HG02943 (cell line): ENCODE results near the gene SKP2.
"Not testable (repeated sequence)": the region's sequence is repeated elsewhere in the genome, so short reads cannot be mapped to it uniquely, and the experiment has no call there.

Experiments
- ATAC-seq: cut with Tn5 transposase; IDR thresholded peaks from one replicate; pipeline ENCODE4 v1.9.1; 2021; ENCODE audit warnings: mild to moderate bottlenecking, low read depth, moderate library complexity; ENCODE audit not compliant: unreplicated experiment

The SKP2 gene

DNA sequence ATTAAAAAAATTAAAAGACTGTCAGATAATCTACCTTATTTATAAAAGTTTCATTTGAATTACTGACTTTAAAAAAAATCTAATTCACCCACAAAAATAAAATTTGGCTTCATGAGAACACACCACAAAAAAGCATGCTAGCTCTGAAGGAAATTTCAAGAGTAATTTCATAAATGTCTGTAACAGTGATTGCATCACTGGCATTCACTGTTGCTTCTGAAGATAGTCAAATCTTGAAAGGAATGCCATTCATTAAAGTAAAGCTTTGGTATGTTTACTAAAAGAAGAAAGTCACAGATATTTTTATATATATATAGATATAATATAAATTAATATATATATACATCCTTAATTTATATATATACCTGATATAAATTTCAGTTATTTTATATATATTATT, 46.4 kb downstream of the SKP2 start:
- ATAC-seq = no peak

- ATAC-seq = not testable (repeated sequence)
These were observed 46.9 kb downstream of the SKP2 start for GRCh38 chr5:36198783-36199182.

GRCh38 chr5:36199620-36200019, 47.7 kb downstream of the SKP2 start:
- no peak for ATAC-seq

- ATAC-seq = no peak
These were observed 48.6 kb downstream of the SKP2 start for GRCh38 chr5:36200513-36200912.

DNA sequence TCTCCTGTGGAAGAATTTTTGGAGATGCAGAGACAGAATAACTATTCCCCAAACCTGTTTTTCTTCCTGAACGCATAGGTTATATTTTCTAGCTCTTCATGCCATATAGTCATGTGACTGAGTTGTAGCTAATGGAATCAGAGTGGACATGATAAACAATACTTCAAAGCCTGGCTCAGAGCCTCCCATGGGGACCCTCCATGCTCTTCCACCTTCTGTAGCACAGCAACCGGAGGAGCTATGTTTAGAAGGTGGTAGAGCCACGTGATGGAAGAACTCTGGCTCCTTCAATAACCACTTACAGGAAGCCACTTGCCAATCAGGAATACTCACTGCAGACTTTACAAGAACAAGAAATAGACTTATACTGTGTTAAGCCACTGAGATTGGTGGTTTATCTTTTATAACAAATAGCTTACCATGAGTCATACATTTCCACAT, 50.6 kb downstream of the SKP2 start:
- no peak for ATAC-seq

- ATAC-seq = no peak
These were observed 53.4 kb downstream of the SKP2 start for GRCh38 chr5:36205329-36205728.

GRCh38 chr5:36206913-36207312, 55.0 kb downstream of the SKP2 start:
- no peak for ATAC-seq

DNA sequence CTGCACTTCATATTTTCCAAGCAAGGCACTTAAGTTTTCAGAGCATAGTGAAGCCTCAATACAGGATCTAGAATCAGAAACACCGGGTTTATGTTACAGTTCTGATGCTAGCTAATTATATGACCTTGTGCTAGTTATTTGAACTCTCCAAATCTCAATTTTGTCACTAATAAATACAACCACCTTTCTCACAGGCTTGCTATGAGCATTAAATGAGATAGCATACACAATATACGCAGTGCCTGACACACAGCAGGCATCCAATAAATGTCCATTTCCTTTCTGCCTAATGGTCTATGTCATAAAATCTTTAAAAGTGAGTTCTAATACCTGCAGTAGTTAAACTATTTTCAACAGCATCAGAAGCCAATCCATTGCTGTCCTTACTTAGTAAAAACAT, 56.9 kb downstream of the SKP2 start:
- ATAC-seq = no peak

- ATAC-seq = no peak
These were observed 57.8 kb downstream of the SKP2 start for GRCh38 chr5:36209664-36210063.

GRCh38 chr5:36214436-36214835, 62.5 kb downstream of the SKP2 start:
- no peak for ATAC-seq

- no peak for ATAC-seq
These were observed 64.0 kb downstream of the SKP2 start for GRCh38 chr5:36215910-36216309.

- ATAC-seq = no peak
These were observed 65.7 kb downstream of the SKP2 start for GRCh38 chr5:36217567-36217966.

DNA sequence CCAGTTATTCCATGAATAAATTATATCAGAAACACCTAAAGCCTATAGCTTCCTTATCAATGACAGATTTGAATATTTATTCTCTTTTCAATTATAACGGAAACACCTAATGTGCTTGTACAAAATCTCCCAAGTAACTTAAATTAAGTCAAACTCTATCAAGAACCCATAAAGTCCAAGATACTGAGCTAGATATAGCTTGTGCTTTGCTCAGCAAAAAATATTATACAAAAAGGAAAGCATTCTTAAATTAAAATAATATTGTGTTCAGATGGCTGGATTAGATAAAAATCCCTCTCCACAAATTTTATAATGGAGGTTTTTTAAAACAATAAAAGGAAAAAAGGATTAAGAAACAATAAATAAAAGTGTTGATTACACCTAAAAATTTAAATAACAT, 66.1 kb downstream of the SKP2 start:
- ATAC-seq = no peak

- ATAC-seq = no peak
These were observed 70.7 kb downstream of the SKP2 start for GRCh38 chr5:36222620-36223019.

DNA sequence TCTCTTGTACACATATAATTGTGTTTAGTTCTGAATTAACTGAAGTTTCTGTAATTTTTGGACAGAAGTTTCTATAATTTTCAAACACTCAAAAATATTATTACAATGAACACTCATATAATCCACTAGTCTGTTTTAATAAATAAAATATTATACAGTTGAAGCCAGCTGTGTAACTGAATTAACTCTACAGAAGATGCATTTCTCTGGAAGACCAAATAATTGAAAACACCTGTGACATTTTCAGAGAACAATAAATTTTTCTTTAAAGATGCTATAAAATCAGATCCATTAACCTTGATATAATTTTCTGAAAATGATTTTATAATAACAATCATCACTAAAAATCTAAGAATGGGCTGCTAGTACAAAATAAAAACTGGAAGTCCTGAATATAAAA, 75.1 kb downstream of the SKP2 start:
- ATAC-seq = no peak

DNA sequence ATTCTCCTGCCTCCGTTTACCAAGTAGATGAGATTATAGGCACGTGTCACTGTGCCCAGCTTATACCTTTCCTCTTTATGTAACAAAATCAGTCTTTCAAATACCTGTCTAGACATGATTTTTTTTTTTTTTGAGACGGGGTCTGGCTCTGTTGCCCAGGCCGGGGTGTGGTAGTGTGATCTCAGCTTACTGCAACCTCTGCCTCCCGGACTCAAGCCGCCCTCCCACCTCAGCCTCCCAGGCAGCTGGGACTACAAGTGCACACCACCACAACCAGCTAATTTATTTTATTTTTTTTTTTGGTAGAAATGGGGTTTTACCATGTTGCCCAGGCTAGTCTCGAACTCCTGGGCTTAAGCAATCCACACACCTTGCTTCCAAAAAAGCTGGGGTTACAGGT, 76.6 kb downstream of the SKP2 start:
- ATAC-seq = no peak

DNA sequence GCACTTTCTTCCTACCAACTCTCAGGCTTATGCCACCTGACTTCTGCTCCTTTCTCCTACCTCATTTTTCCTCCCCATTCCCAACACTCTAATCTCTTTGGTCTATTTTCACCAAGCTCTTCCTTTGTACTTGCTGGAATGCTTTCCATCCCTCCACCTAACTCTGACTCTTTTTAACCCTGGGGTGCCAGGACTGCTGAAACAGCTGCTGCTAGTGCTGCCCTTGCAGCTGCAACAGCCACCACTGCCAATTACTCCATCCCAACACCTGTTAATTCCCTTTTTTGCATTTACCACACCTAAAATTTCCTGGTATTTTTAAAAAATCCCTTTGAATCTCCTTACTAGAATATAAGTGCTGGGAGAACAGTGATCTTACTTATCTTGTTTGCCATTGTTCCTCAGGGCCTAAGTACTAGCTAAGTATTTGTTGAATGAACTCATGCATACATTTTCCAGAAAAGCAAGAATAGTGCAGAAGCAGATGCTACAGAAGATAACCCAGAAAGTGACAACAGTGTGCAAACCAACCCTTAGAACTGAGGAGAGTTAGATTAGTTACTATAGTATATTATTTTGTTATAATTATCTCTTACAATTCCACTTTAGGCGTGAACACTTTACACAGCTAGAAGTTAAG, 78.4 kb downstream of the SKP2 start:
- ATAC-seq = no peak

DNA sequence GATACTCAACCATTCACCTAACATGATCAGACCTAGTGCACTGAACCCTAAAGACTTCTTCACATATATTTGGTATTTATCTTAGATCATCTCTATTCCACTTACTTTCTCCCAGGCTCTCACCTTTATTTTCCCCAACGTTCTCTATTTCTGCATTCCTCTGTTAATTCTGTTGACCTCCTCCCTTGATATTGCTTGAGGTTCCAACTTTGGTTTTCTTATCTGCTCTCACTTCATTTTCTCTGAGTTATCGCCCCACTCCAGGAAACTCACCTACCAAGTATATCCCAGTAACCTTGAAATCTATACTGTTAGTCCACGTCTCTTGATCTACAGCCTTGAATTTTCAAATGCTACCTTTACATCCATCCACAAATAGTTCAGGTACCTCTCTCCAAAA, 80.6 kb downstream of the SKP2 start:
- no peak for ATAC-seq
